ENCODE data around the gene MYO1C.

The MYO1C gene

GRCh38 chr17:1505586-1505985 is 13.1 kb upstream of the MYO1C start:
- DNase-seq, result no peak

GRCh38 chr17:1504866-1505265 is 12.4 kb upstream of the MYO1C start:
- no peak for DNase-seq

GRCh38 chr17:1503699-1504098 is 11.2 kb upstream of the MYO1C start:
- DNase-seq, result no peak

GRCh38 chr17:1498869-1499268 is 6.4 kb upstream of the MYO1C start:
- DNase-seq, result no peak

- DNase-seq, result no peak
These were observed 5.7 kb upstream of the MYO1C start for GRCh38 chr17:1498233-1498632.

- no peak for DNase-seq
These were observed 5.3 kb upstream of the MYO1C start for GRCh38 chr17:1497831-1498230.

- no peak for DNase-seq
These were observed 4.4 kb upstream of the MYO1C start for GRCh38 chr17:1496869-1497268.

- DNase-seq, result no peak
These were observed 2.9 kb upstream of the MYO1C start for GRCh38 chr17:1495265-1495989.

- no peak for DNase-seq
These were observed 2.3 kb upstream of the MYO1C start for GRCh38 chr17:1494736-1495253.

- DNase-seq, result no peak
These were observed 1.7 kb upstream of the MYO1C start for GRCh38 chr17:1494203-1494602.

- no peak for DNase-seq
These were observed 950 bp upstream of the MYO1C start for GRCh38 chr17:1493291-1493980.

GRCh38 chr17:1491443-1492248 is 840 bp downstream of the MYO1C start:
- no peak for DNase-seq

- DNase-seq, result no peak
These were observed 1.6 kb downstream of the MYO1C start for GRCh38 chr17:1490643-1491442.

GRCh38 chr17:1488826-1489270 is 3.6 kb downstream of the MYO1C start:
- DNase-seq, result no peak

GRCh38 chr17:1487939-1488825 is 4.3 kb downstream of the MYO1C start:
- peak; percentile 29 for DNase-seq

- DNase-seq, result no peak
These were observed 5.4 kb downstream of the MYO1C start for GRCh38 chr17:1486802-1487695.

GRCh38 chr17:1485423-1486376 is 6.8 kb downstream of the MYO1C start:
- no peak for DNase-seq

GRCh38 chr17:1484676-1485422 is 7.6 kb downstream of the MYO1C start:
- no peak for DNase-seq
